NCI-H460 (cell line): ENCODE data around the gene HOXC12. TPM values are rescaled to one million over a fixed set of nuclear protein-coding genes. Genes with fewer than 3 reads are reported as not detected.

Experiments
- DNase-seq: peaks from one replicate; pipeline ENCODE4 v3.0.0-alpha.2; 2016; ENCODE audit warnings: low read depth; ENCODE audit errors: extremely low read depth
- polyA plus RNA-seq: library from polyadenylated mRNA; depleted of rRNA; stranded (reverse); fragments of >200 nt; gene quantifications from 2 replicates; pipeline ENCODE4 v1.2.3, GENCODE V29; 2014; cell fraction: nucleus; rRNA removed
- total RNA-seq: library from RNA; depleted of rRNA; stranded (reverse); fragments of >200 nt; shearing (Covaris generic); gene quantifications from 2 replicates; pipeline ENCODE4 v1.2.3, GENCODE V29; 2014; rRNA removed

The HOXC12 gene
- not detected in 2 replicates for total RNA-seq
- polyA plus RNA-seq: 0.05 TPM in 1 of 2 replicates, not detected in the other

GRCh38 chr12:53954694-53955035 lies at the start of gene HOXC12:
HOXC12 (plus strand) TSS chr12:53954903; CDS start chr12:53954930, 27 bp downstream.
- DNase-seq: no peak

GRCh38 chr12:53907103-53907502 lies 47.6 kb upstream of the HOXC12 start:
- no peak for DNase-seq

GRCh38 chr12:53916788-53917655 lies 37.7 kb upstream of the HOXC12 start:
- DNase-seq: no peak

GRCh38 chr12:53924521-53925405 lies 29.9 kb upstream of the HOXC12 start:
- no peak for DNase-seq

- DNase-seq: no peak
Measured at GRCh38 chr12:53927220-53928029, 27.3 kb upstream of the HOXC12 start.

GRCh38 chr12:53928054-53928835 lies 26.5 kb upstream of the HOXC12 start:
- DNase-seq: no peak

GRCh38 chr12:53929527-53929926 lies 25.2 kb upstream of the HOXC12 start:
- DNase-seq: no peak

GRCh38 chr12:53930591-53931255 lies 24.0 kb upstream of the HOXC12 start:
- no peak for DNase-seq

GRCh38 chr12:53931844-53932581 lies 22.7 kb upstream of the HOXC12 start:
- no peak for DNase-seq

GRCh38 chr12:53932915-53933314 lies 21.8 kb upstream of the HOXC12 start:
- no peak for DNase-seq

- no peak for DNase-seq
Measured at GRCh38 chr12:53935383-53936341, 19.0 kb upstream of the HOXC12 start.

- no peak for DNase-seq
Measured at GRCh38 chr12:53937099-53937498, 17.6 kb upstream of the HOXC12 start.

- no peak for DNase-seq
Measured at GRCh38 chr12:53937596-53938325, 16.9 kb upstream of the HOXC12 start.

- peak; percentile 99 for DNase-seq
Measured at GRCh38 chr12:53938326-53939140, 16.2 kb upstream of the HOXC12 start, which contains the start of gene HOXC13. HOXC13 (plus strand) TSS chr12:53938831; CDS start chr12:53938907, 76 bp downstream.
